ENCODE measurements around the gene KLHL3. TPM values are rescaled to one million over a fixed set of nuclear protein-coding genes. Genes with fewer than 3 reads are reported as not detected.

The KLHL3 gene
- total RNA-seq, 1 donor from 2014 or later: 4.4 TPM

GRCh38 chr5:137607771-137608170 is 128.1 kb downstream of the KLHL3 start:
- no peak for ATAC-seq

GRCh38 chr5:137606401-137606800 is 129.5 kb downstream of the KLHL3 start:
- no peak for ATAC-seq

- ATAC-seq: no peak
Measured at GRCh38 chr5:137605411-137605810, 130.5 kb downstream of the KLHL3 start.

GRCh38 chr5:137604348-137605095 is 131.4 kb downstream of the KLHL3 start:
- no peak for ATAC-seq

- no peak for ATAC-seq
Measured at GRCh38 chr5:137603891-137604290, 132.0 kb downstream of the KLHL3 start.

GRCh38 chr5:137603356-137603755 is 132.5 kb downstream of the KLHL3 start:
- no peak for ATAC-seq

GRCh38 chr5:137602721-137603273 is 133.1 kb downstream of the KLHL3 start:
- no peak for ATAC-seq

GRCh38 chr5:137600721-137601360 is 135.0 kb downstream of the KLHL3 start:
- no peak for ATAC-seq

- no peak for ATAC-seq
Measured at GRCh38 chr5:137599457-137599856, 136.4 kb downstream of the KLHL3 start.

GRCh38 chr5:137598399-137598798 is 137.5 kb downstream of the KLHL3 start:
- ATAC-seq: no peak

GRCh38 chr5:137596941-137597340 is 138.9 kb downstream of the KLHL3 start:
- no peak for ATAC-seq

GRCh38 chr5:137595396-137596079 is 140.4 kb downstream of the KLHL3 start:
- no peak for ATAC-seq

GRCh38 chr5:137594717-137595116 is 141.2 kb downstream of the KLHL3 start:
- no peak for ATAC-seq

GRCh38 chr5:137592317-137592716 is 143.6 kb downstream of the KLHL3 start:
- no peak for ATAC-seq

GRCh38 chr5:137589185-137589584 is 146.7 kb downstream of the KLHL3 start:
- no peak for ATAC-seq

GRCh38 chr5:137587919-137588318 is 148.0 kb downstream of the KLHL3 start:
- ATAC-seq: no peak

- no peak for ATAC-seq
Measured at GRCh38 chr5:137584262-137584661, 151.6 kb downstream of the KLHL3 start.

- ATAC-seq: no peak
Measured at GRCh38 chr5:137583129-137583528, 152.8 kb downstream of the KLHL3 start.

- no peak for ATAC-seq
Measured at GRCh38 chr5:137582218-137582617, 153.7 kb downstream of the KLHL3 start.

- ATAC-seq: no peak
Measured at GRCh38 chr5:137581776-137582175, 154.1 kb downstream of the KLHL3 start.

- no peak for ATAC-seq
Measured at GRCh38 chr5:137580030-137580429, 155.9 kb downstream of the KLHL3 start.

- no peak for ATAC-seq
Measured at GRCh38 chr5:137575847-137576246, 160.0 kb downstream of the KLHL3 start.

GRCh38 chr5:137575211-137575610 is 160.7 kb downstream of the KLHL3 start:
- ATAC-seq: no peak

Data from esophagus mucosa (tissue), 1 donor.